Neural cell (in vitro differentiated cells): ENCODE data around the gene CDH20.

Experiments used
- POLR2AphosphoS5 ChIP-seq: IDR thresholded peaks from 2 replicates; pipeline ENCODE4 v1.6.1; 2012
- TF ChIP-seq, protein P1 (sequence below): fragments of 450-650 bp; IDR thresholded peaks from 2 replicates; pipeline ENCODE4 v1.5.1; 2014; ENCODE audit warnings: antibody characterized with exemption, mild to moderate bottlenecking, moderate library complexity; ENCODE audit not compliant: poor library complexity, severe bottlenecking

DNA sequence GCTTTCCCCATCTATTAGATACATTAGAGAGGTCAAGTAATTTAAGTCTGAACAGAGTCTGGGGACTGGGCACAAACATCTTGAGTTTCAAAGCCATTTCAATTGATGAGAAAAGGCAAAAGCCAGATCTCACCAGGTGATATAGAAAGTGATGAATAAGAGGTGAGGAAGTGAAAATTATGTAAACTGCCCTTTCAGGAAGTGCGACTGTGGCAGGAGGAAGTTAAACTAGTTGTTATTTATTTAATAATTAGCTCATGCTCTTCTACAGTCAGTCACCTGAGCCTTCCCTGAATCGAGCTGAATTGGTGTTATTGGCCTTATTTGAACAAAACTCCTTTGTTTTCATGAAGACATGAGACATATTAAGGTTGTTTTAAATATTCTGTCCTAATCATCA lies 115.1 kb downstream of the CDH20 start:
- TF ChIP-seq POLR2AphosphoS5 = no peak
- TF ChIP-seq, protein P1, sequence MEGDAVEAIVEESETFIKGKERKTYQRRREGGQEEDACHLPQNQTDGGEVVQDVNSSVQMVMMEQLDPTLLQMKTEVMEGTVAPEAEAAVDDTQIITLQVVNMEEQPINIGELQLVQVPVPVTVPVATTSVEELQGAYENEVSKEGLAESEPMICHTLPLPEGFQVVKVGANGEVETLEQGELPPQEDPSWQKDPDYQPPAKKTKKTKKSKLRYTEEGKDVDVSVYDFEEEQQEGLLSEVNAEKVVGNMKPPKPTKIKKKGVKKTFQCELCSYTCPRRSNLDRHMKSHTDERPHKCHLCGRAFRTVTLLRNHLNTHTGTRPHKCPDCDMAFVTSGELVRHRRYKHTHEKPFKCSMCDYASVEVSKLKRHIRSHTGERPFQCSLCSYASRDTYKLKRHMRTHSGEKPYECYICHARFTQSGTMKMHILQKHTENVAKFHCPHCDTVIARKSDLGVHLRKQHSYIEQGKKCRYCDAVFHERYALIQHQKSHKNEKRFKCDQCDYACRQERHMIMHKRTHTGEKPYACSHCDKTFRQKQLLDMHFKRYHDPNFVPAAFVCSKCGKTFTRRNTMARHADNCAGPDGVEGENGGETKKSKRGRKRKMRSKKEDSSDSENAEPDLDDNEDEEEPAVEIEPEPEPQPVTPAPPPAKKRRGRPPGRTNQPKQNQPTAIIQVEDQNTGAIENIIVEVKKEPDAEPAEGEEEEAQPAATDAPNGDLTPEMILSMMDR = no peak
